Gastrocnemius medialis (tissue), 4 donors: ENCODE results near the gene DRC3.

Experiments
- CTCF ChIP-seq, 5 experiments: fragments of 450-650 bp in 3 of 5; fragments of 200-600 bp in 2 of 5; sonication (generic) in 2 of 5; IDR thresholded peaks in 4 of 5; conservative IDR thresholded peaks in 1 of 5; 1 replicate in 4 of 5; 2 replicates in 1 of 5; pipeline ENCODE4 v1.5.1; 2016 to 2019; ENCODE audit warnings: antibody characterized with exemption in 5 of 5, mild to moderate bottlenecking in 3 of 5, moderate library complexity in 3 of 5
- POLR2A ChIP-seq, 2 donors: fragments of 450-650 bp; IDR thresholded peaks; one replicate each; pipeline ENCODE4 v1.6.1; 2017; ENCODE audit warnings: antibody characterized with exemption in 2 of 2, mild to moderate bottlenecking in 2 of 2, moderate library complexity in 2 of 2

DNA sequence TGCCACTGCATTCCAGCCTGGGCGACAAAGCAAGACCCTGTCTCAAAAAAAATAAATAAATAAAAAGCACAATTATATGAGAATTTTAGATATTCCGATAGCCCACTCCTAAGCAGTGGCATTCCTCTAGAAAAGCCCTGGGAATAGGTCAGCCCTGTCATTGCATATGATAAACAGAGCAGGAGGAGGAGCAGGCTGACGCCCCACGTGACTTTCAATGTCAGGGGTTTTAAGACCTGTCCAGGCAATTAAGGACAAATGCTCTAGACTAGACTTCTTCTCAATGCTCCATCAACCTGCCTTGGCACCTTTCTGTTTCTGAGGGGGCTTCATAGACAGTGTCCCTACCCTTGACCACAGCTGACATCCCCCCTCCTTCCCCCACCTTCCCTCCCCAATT is 8.0 kb upstream of the DRC3 start:
- no peak for TF ChIP-seq CTCF (IDR thresholded peaks at IDR 0.05 in 4 of 5, conservative IDR thresholded peaks at IDR 0.05 in 1 of 5)
- TF ChIP-seq POLR2A (IDR thresholded peaks at IDR 0.05), result no peak
